ENCODE measurements around the gene OSBPL5.

Gene OSBPL5

GRCh38 chr11:3133261-3134217 lies 31.6 kb downstream of the OSBPL5 start:
- DNase-seq, result no peak

DNA sequence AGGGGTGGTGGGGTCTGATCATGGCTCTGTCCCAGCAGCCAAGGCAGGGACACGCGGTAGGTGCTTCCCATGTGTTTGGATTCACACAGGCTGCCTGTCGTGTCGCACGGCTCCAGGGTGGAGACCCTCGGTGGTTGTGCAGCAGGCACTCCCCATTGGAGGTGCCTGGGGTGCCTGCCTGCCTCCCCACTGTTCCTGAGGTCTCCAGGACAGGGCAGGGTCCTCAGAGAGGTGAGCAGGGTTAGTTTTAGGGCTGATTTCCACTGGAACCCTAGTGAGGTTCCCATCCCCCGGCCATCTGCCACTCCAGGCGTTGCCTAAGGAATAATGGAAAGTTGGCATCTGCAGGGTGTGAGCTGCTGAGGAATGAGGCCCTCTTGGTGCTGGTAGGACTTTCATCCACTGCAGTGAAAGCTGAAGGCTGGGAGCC lies 32.3 kb downstream of the OSBPL5 start:
- DNase-seq, result no peak

DNA sequence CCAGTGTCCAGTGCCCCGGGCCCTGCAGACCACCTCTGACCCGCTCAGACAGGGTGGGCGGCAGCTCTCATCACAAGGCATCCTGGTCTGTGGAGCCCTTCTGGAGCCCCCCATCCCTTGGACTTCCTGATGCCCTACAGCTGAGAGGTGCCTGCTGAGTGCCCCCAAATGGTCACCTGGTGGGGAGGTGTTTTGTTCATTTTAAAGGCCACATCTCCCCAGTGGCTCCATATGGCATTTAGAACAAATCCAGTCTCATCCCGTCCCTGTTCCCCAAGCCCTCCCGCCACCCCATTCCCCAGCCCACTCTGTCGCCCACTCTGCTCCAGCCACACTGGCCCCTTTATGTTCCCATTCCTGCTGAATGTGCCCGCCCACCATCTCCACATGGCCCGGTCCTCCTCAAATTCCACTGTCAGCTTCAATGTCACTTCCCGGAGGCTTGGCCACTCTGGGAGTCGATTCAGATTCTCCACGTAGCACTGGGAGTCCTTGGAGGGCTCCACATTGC lies 32.8 kb downstream of the OSBPL5 start:
- DNase-seq, result no peak

DNA sequence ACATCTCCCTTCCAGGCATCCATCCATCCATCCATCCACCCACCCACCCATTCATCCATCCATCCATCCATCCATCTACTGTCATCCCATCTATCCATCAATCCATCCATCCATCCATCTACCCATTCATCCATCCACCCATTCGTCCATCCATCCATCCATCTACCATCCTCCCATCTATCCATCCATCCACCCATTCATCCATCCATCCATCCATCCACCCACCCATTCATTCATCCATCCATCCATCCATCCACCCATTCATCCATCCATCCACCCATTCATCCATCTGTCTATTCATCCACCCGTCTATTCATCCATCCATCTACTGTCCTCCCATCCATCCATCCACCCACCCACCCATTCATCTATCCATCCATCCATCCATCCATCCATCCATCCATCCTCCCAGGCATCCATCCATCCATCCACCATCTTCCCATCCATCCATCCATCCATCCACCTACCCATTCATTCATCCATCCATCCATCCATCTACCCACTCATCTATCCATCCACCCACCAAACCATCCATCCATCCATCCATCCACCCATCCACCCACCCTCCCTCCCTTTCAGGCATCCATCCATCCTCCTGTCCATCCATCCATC lies 33.7 kb downstream of the OSBPL5 start:
- DNase-seq, result no peak

- DNase-seq, result no peak
Observed at GRCh38 chr11:3130269-3131071, 34.6 kb downstream of the OSBPL5 start.

DNA sequence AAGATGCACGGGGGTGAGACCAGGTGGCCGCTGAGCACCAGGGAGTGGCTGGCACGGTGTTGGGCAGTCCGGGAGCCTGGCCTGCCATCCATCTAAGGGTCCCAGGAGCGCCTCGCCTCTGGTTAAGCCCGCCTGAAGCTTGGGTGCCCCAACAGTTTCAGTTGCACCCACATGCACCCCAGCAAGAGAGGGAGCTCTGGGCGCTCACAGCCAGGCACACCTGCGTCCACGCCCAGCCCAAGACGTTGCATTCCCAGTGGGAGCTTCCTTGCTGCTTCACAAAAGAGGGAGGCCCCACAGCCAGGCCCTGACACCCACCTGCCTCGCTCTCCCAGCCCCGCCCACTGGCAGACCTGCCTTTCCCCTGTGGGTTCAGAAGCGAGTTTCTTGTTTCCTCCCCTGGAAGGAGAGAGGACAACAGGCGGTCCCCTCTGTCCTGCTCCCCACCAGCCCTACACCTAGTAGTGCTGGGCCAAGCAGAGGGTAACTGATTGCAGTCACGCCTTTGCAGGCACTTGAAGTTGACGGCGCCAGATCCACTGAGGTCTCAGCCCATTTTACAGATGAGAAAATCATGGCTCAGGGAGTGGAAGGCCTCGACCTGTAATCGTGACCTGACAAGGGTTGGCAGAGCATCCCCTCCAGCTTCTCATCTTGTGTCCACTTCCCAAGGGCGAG lies 35.4 kb downstream of the OSBPL5 start:
- DNase-seq, result no peak

DNA sequence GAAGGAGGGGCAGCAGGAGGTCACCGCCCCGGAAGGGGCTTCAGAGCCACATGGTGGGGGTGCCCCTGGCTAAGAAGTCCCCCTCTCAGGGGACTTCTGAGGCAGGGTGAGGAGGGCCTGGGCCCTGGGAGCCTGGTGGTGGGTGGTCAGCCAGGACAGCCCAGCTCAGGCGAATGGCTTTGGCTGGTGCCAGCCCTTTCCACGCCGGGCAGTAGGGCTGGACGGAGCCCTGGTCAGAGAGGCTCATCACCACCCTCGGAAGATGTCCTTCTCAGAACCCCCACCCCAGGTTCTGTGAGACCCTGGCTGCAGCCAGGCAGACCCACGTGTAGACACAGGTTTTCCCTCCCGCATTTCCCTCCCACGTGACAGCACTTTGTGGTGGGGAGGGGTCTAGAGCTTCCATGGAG lies 35.9 kb downstream of the OSBPL5 start:
- no peak for DNase-seq

DNA sequence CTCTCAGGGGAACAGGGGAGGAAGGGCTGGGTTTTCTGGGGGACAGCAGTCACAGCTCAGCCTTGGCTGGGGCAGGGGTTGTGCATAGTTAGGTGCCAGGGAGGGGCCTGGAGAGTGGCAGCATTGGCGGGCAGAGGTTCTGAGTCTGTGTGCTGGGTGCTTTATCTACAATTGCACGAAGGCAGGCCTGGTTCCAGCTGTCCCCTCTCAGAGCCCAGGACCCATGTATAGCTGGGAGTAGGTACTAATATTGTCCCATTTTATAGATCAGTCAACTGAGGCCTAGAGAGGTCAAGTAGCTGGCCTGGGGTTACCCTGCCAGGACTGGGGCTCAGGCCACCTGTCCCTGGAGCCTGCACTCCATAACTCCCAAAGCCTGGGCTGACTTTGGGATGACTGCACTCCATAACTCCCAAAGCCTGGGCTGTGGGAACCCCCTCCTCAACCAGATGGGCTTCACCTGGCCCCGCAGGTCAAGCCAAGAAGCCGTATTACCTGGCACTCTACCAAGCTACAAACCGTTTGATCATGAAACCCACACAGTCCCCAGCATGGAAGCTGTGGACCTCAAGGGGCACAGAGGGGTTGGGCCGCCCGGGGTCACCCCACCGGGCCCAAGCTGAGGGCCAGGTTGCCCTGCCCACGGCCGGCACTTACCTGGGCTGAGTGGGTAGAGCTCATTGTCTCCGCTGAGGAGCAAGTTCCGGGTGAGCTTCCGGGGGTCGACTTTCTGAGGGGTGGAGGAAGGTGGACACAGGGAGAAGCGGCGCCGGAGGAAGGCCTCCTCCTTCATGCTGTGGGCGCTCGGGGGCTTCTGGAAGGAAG lies 36.5 kb downstream of the OSBPL5 start:
- DNase-seq, result no peak

DNA sequence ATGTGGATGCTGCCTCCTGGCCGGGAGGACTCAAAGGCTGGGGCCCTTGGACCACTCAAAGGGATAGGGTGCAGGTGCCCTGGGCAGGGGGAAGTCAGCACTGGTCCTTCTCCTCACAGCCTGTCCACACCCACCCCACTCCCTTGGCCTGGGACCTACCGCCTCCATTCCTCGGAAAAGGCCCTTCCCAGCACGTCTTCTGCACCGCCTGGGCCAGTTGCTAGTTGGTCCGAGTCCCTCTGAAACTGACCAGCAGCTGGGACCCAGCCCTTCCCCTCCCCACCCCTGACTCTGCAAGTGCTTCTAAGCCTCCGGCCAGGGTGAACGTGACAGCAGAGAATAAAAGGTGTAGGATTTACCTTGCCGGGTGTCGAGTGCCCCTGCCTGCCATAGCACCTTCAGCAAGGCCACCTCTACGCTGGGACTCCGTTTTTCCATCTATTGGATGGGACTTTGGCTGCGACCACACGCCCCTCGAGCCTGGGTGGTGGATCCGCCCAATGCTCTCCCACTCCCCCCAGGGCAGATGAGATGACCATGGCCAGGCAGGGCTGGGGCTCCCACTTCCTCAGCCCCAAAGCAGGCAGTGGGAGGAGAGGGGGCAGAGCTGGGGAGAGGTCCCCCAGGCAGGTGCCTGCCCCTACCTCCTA lies 37.3 kb downstream of the OSBPL5 start:
- no peak for DNase-seq

DNA sequence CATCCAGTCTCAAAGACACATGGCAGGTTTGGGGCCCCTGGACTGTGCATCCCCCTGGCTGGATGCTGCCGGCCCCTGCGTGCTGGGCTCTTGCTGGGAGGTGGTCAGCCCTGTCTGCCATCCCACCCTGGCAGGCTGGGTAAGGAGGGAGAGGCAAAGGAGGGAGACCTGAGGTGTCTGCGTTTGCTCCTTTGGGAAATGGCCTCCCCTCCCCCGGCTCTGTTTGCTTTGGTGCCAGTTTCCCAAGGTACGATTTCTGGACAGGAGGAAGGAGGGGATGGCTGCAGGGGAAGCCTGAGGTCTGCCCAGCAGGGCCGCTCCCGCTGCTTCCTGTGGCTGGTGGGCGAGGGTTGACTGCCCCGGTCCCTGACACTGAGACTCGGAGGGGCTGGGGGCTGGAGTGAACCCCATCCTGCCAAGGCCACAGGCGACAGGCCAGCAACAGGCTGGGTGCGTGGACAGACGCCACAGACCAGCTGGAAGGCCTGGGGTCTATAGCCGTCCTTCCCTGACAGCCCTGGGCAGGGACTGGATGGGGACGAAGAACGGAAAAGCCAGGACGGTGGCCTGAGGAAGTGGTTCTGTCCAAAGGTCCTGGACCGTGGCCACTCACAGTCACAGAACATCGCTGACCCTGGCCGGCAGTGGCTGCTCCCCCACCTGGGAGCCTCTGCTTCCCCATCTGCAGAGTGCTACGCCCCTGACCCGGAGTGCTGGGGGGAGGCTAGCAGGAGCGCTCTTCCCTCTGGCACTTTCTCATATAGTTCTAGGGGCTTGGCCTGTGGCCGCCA lies 38.0 kb downstream of the OSBPL5 start:
- no peak for DNase-seq

DNA sequence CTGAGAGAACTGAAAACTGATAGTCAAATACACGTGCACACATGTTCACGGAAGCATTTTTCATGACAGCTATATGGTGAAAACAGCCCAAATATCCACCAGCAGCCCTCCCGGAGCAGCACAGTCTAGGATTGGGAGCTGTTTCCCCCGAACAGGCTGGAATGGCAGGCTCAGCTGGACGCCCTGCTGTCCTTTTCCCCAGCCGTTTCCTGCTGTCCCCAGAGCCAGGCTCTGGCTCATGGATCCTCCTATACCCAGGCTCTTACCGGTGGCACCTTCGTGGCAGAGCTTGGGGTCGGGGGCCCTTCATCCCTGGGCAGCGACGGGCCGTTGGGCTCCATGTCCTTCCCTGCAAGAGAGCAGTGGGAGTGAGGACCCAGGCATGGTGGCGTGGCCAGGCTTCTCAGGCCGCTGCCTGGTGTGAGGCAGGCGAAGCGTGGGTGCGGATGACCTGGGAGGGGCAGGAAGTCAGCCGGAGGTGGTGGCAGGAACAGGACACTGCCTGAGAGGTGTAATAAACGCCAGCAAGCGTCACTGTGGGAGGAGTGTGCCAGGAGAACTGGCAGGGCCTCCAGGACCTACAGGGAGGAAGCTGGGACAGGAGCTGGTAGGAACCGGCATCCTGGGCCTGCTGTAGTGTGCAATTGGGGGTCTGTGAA lies 38.8 kb downstream of the OSBPL5 start:
- no peak for DNase-seq

DNA sequence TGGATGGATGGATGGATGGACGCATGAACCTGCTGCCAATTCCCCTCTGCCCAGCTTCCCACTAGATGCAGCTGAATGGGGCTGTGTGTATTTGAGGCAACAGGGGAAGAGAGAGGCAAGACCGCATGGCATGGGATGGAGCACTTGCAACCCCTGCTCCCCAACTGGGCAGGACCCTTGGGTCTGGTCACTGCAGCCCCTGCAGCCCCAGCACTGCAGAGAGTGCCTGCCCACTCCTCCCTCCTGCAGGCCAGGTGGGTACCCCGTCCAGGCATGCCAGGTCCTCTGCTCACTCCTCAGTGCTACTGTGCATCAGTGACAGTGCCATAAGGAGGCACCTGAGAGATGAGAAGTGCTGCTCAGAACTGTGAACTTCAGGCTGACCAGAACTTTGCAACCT lies 40.3 kb downstream of the OSBPL5 start:
- DNase-seq, result no peak

GRCh38 chr11:3123761-3124733 lies 41.1 kb downstream of the OSBPL5 start:
- peak in 1 of 2 donors; percentile 36 for DNase-seq

GRCh38 chr11:3123305-3123704 lies 41.8 kb downstream of the OSBPL5 start:
- no peak for DNase-seq

DNA sequence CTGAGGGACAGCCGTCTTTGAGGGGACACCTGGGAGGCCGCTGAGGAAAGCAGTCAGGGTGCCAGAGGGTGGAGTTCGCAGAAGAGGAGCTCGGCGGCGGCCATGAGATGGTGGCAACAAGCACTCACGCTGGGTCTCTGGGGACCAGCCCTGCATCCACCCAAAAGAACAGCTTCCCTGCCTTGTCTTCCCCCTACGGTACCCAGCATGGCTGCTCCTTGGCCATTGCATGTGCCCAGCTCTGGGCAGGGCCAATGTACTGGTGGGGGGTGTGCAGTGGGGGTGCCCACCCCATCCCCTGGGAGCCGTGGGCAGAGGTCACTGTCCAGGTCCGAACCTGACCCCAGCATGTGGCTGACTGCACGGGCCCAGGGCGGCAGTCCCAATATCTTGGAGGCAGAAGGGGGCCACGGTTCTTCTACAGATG lies 42.3 kb downstream of the OSBPL5 start:
- DNase-seq, result no peak

DNA sequence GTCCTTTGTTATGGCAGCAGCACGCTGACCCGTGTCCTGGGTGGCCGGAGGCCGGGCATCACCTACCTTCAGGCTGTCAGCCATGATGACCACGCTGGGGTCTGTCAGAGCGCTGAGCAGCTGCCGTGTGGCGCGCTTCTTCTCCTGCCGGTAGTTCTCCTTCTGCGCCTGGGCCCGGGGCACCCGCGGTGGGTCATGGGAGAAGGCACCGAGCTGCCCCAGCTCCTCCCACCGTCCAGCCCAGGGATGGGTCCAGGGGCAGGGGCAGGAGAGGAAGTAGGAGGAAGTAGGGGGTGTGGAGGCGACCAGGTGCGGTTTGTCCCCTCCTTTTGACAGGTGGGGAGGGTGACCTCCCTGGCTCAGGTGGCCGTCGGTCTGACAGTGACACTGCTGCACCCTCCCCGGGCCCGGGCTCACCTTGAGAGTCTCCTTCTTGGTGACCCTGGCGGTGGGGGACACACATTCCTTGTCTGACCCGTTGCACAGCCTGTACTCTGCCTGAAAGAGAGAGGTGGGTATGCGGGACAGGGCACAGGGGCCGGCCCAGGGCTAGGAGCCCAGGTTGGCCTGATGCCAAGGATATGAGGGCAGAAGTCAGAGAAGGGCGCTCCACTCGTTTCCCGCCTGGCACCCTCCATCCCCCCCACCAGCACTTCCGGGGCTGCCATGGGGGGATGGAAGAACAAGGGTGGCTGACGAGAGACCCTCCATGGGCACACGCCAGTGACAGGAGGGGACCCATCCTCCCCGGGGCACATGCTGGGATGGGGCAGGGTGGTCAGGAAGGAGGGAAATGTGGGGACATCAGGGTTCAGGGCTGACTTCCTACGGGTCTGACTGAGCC lies 43.0 kb downstream of the OSBPL5 start:
- DNase-seq, result peak in 1 of 2 donors; percentile 1

DNA sequence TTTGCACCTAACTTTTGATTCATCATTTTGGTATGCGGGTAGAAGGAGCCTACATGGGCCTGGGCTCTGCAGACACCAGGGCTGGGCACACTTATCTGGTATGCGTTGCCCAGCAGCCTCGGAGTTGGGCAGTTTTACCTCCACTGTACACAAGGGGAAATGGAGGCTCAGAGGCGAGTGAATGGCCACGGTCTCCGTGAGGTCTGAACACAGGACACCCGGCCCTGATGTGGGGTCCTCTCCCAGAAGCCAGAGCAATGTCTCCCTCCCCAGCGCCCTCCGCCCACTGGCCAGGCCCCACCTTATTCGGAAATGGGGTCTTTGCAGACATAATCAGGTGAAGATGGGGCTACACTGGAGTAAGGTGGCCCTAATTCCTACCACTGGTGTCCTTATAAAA lies 43.7 kb downstream of the OSBPL5 start:
- no peak for DNase-seq
